CD14-positive monocyte (primary cell): ENCODE data around the gene OR8B8. TPM values are rescaled to one million over a fixed set of nuclear protein-coding genes. Genes with fewer than 3 reads are reported as not detected.

ENCODE experiments used
- DNase-seq, 3 donors: peaks; one replicate each; pipeline ENCODE4 v3.0.0-alpha.2; 2011 to 2022
- H2AFZ ChIP-seq: 2 replicates; pipeline ENCODE4 v1.6.0; 2012; ENCODE audit warnings: mild to moderate bottlenecking, low read depth, low read length, inconsistent platforms; ENCODE audit not compliant: insufficient read depth, poor library complexity, severe bottlenecking
- H3K27ac ChIP-seq, 2 donors: 1 replicate in 1 of 2; 2 replicates in 1 of 2; pipeline ENCODE4 v1.5.1; 2012 to 2013; ENCODE audit warnings: low read length in 2 of 2, control low read depth in 1 of 2, inconsistent platforms in 1 of 2, low read depth in 1 of 2, mild to moderate bottlenecking in 1 of 2
- H3K27me3 ChIP-seq, 2 donors: one replicate each; pipeline versions ENCODE4 v1.6.0 to v1.6.1; 2011 to 2013; ENCODE audit warnings: low read length in 2 of 2; ENCODE audit not compliant: control insufficient read depth in 2 of 2, insufficient read depth in 2 of 2
- H3K36me3 ChIP-seq, 2 donors: replicated peaks in 1 of 2; 1 replicate in 1 of 2; 2 replicates in 1 of 2; pipeline versions ENCODE4 v1.5.1 to v1.6.1; 2012 to 2013; ENCODE audit warnings: low read length in 2 of 2, control low read depth in 1 of 2, inconsistent platforms in 1 of 2, mild to moderate bottlenecking in 1 of 2; ENCODE audit not compliant: insufficient read depth in 2 of 2, control insufficient read depth in 1 of 2
- H3K4me1 ChIP-seq, 2 donors: 1 replicate in 1 of 2; 2 replicates in 1 of 2; pipeline versions ENCODE4 v1.5.1 to v1.6.1; 2012 to 2013; ENCODE audit warnings: low read length in 2 of 2, control low read depth in 1 of 2, inconsistent platforms in 1 of 2, mild to moderate bottlenecking in 1 of 2, moderate library complexity in 1 of 2; ENCODE audit not compliant: insufficient read depth in 2 of 2, control insufficient read depth in 1 of 2
- H3K4me2 ChIP-seq: replicated peaks from 2 replicates; pipeline ENCODE3; 2012; ENCODE audit warnings: low read length, moderate library complexity, mild to moderate bottlenecking; ENCODE audit not compliant: poor library complexity, severe bottlenecking; ENCODE audit errors: extremely low read depth
- H3K4me3 ChIP-seq, 3 experiments: fragments of 200-600 bp in 1 of 3; sonication (generic) in 1 of 3; replicated peaks in 1 of 3; 1 replicate in 2 of 3; 2 replicates in 1 of 3; pipeline ENCODE4 v1.5.1; 2011 to 2013; ENCODE audit warnings: low read length in 3 of 3, mild to moderate bottlenecking in 3 of 3, control low read depth in 2 of 3, low read depth in 2 of 3, inconsistent platforms in 1 of 3, moderate library complexity in 1 of 3
- H3K79me2 ChIP-seq: 2 replicates; pipeline ENCODE4 v1.6.0; 2012; ENCODE audit warnings: mild to moderate bottlenecking, control low read depth, inconsistent platforms, low read length, moderate library complexity; ENCODE audit not compliant: insufficient read depth
- H3K9ac ChIP-seq: 2 replicates; pipeline ENCODE4 v1.6.0; 2017; ENCODE audit warnings: low read length, mild to moderate bottlenecking; ENCODE audit not compliant: insufficient read depth, poor library complexity, severe bottlenecking
- H3K9me3 ChIP-seq, 2 donors: replicated peaks in 1 of 2; 1 replicate in 1 of 2; 2 replicates in 1 of 2; pipeline versions ENCODE4 v1.5.1 to v1.6.1; 2012 to 2013; ENCODE audit warnings: low read length in 2 of 2, control low read depth in 1 of 2; ENCODE audit not compliant: control insufficient read depth in 1 of 2, insufficient read depth in 1 of 2
- H4K20me1 ChIP-seq: 2 replicates; pipeline ENCODE4 v1.6.0; 2012; ENCODE audit warnings: mild to moderate bottlenecking, low read length, control low read depth, moderate library complexity; ENCODE audit not compliant: insufficient read depth
- H3K27ac Mint-ChIP-seq, 7 donors: one replicate each; pipeline ENCODE4 v1.8.0; 2020; ENCODE audit warnings: mild to moderate bottlenecking in 7 of 7, mixed read lengths in 7 of 7, moderate library complexity in 6 of 7, inconsistent platforms in 2 of 7
- H3K27me3 Mint-ChIP-seq, 3 donors: one replicate each; pipeline ENCODE4 v1.8.0; 2021 to 2022; ENCODE audit warnings: low read depth in 3 of 3, mild to moderate bottlenecking in 3 of 3, mixed read lengths in 3 of 3, moderate library complexity in 3 of 3, inconsistent platforms in 1 of 3
- H3K36me3 Mint-ChIP-seq, 2 donors: one replicate each; pipeline ENCODE4 v1.8.0; 2020; ENCODE audit warnings: mixed read lengths in 2 of 2, inconsistent platforms in 1 of 2, mild to moderate bottlenecking in 1 of 2
- H3K4me1 Mint-ChIP-seq: one replicate; pipeline ENCODE4 v1.8.0; 2020; ENCODE audit warnings: mild to moderate bottlenecking, mixed read lengths
- H3K4me3 Mint-ChIP-seq, 2 donors: one replicate each; pipeline ENCODE4 v1.8.0; 2020; ENCODE audit warnings: mild to moderate bottlenecking in 2 of 2, mixed read lengths in 2 of 2, moderate library complexity in 1 of 2
- H3K9me3 Mint-ChIP-seq, 7 donors: one replicate each; pipeline ENCODE4 v1.8.0; 2020 to 2022; ENCODE audit warnings: mixed read lengths in 7 of 7, mild to moderate bottlenecking in 6 of 7, moderate library complexity in 6 of 7, inconsistent platforms in 2 of 7
- WGBS: methylation state at CpG from one replicate; pipeline ENCODE4 v1.1.5; 2013; ENCODE audit warnings: missing lambda C conversion rate; ENCODE audit not compliant: insufficient coverage; 5-methylcytosine and 5-hydroxymethylcytosine counted together
- intact Hi-C, 2 donors: fragments of 100-400 bp; cut with micrococcal nuclease; formaldehyde crosslinking; loops; one replicate each; pipeline versions ENCODE4 v1.15.0 to v1.15.1; 2023
- polyA plus RNA-seq, 3 donors: library from polyadenylated mRNA; depleted of rRNA in 1 of 3; unstranded in 2 of 3; stranded (reverse) in 1 of 3; fragments of 300-500 nt in 2 of 3; fragments of >200 nt in 1 of 3; fragmentation: Illumina TruSeq in 2 of 3; gene quantifications; 1 replicate in 2 of 3; 2 replicates in 1 of 3; pipeline ENCODE4 v1.2.3, GENCODE V29; 2012 to 2021
- TF ChIP-seq, protein P1 (sequence below): fragments of 200-600 bp; IDR thresholded peaks from one replicate; pipeline ENCODE4 v1.8.0; 2022; ENCODE audit warnings: antibody characterized with exemption, mild to moderate bottlenecking

The OR8B8 gene
- polyA plus RNA-seq, 3 donors = not detected

DNA sequence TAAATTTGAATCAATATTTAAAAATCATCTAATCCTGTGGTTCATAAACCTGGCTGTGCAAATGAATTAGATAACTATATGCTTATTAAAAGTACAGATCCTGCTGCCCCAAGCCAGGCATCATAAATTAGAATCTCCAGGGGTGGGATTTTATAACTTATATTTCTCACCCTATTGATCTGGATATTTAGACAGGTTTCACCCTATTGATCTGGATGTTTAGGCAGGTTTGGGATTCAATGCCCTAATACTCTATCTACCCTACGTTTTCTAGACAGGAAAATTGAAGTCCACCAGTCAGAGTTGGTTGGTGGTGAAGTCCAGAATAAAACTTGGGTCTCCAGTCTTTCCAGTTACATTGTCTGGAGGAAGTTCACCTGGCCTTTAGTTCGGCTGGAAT, 2.6 kb downstream of the OR8B8 start:
- Histone ChIP-seq H3K4me2 (no peak overlapping the region), H3K27ac (no peak overlapping the region), H2AFZ (no peak overlapping the region), H3K27me3 (no peaks in the 10 kb centered on the region), H3K9ac (no peak overlapping the region), H3K4me1 (no peaks in the 10 kb centered on the region), H3K36me3 (no peaks in the 10 kb centered on the region), H3K9me3 (no peaks in the 10 kb centered on the region), H3K4me3 (no peak overlapping the region), H3K79me2 (no peaks in the 10 kb centered on the region), H4K20me1 (no peaks in the 10 kb centered on the region)
- 91% methylated on average over 1 of the region's 2 CpGs for WGBS
- no peaks in the 10 kb centered on the region for H3K9me3 Mint-ChIP-seq
- no peaks in the 10 kb centered on the region for H3K4me1 Mint-ChIP-seq
- H3K36me3 Mint-ChIP-seq = no peaks in the 10 kb centered on the region
- TF ChIP-seq, protein P1, sequence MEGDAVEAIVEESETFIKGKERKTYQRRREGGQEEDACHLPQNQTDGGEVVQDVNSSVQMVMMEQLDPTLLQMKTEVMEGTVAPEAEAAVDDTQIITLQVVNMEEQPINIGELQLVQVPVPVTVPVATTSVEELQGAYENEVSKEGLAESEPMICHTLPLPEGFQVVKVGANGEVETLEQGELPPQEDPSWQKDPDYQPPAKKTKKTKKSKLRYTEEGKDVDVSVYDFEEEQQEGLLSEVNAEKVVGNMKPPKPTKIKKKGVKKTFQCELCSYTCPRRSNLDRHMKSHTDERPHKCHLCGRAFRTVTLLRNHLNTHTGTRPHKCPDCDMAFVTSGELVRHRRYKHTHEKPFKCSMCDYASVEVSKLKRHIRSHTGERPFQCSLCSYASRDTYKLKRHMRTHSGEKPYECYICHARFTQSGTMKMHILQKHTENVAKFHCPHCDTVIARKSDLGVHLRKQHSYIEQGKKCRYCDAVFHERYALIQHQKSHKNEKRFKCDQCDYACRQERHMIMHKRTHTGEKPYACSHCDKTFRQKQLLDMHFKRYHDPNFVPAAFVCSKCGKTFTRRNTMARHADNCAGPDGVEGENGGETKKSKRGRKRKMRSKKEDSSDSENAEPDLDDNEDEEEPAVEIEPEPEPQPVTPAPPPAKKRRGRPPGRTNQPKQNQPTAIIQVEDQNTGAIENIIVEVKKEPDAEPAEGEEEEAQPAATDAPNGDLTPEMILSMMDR = no peak
- DNase-seq = no peak
- H3K27me3 Mint-ChIP-seq = peaks cover 0 to 2% (median 0%) of the 10 kb centered on the region in 3 donors
- no peak overlapping the region for H3K4me3 Mint-ChIP-seq
- H3K27ac Mint-ChIP-seq = no peak overlapping the region
- intact Hi-C loops = no loop called here

- Histone ChIP-seq H3K9me3 (no peaks in the 10 kb centered on the region), H3K27me3 (no peaks in the 10 kb centered on the region), H2AFZ (no peak overlapping the region), H3K4me3 (no peak overlapping the region), H3K79me2 (no peaks in the 10 kb centered on the region), H3K27ac (no peak overlapping the region), H3K4me2 (no peak overlapping the region), H3K9ac (no peak overlapping the region), H3K4me1 (no peaks in the 10 kb centered on the region), H4K20me1 (no peaks in the 10 kb centered on the region), H3K36me3 (no peaks in the 10 kb centered on the region)
- Mint-ChIP-seq H3K36me3 (no peaks in the 10 kb centered on the region), H3K27me3 (peaks cover 0 to 2% (median 0%) of the 10 kb centered on the region in 3 donors), H3K4me1 (no peaks in the 10 kb centered on the region), H3K9me3 (peaks cover 0 to 2% (median 0%) of the 10 kb centered on the region in 7 donors), H3K4me3 (no peak overlapping the region), H3K27ac (no peak overlapping the region)
- intact Hi-C loops = no loop called here
- 93% methylated on average over 4 of the region's 6 CpGs for WGBS
- TF ChIP-seq, protein P1 = no peak
- DNase-seq = no peak
These were observed 3.1 kb downstream of the OR8B8 start for GRCh38 chr11:124442442-124442841.
